ENCODE data around the gene SPSB2. TPM values are rescaled to one million over a fixed set of nuclear protein-coding genes. Genes with fewer than 3 reads are reported as not detected.
"Not testable (repeated sequence)": the region's sequence is repeated elsewhere in the genome, so short reads cannot be mapped to it uniquely, and the experiment has no call there.

SPSB2 gene
- total and polyA plus RNA-seq, 2 experiments from 2014 or later: 12.3 to 13.5 TPM

GRCh38 chr12:6867413-6868210, 5.5 kb downstream of the SPSB2 start, which contains the start of gene TPI1:
Gene TPI1 (plus strand): TSS chr12:6867531. CDS start chr12:6867567, 36 bp downstream.
- no peaks in the 10 kb centered on the region for H3K27me3 ChIP-seq
- peak within 1 kb of the TSS; percentile 86 for H3K27ac ChIP-seq
- H3K4me1 ChIP-seq (ENCODE audit: low read depth): peaks cover 7% of the 10 kb centered on the region
- peak within 1 kb of the TSS; percentile 97 for H3K4me3 ChIP-seq
- peaks cover 46% of the 10 kb centered on the region for H3K36me3 ChIP-seq
- peak; percentile 8 for TF ChIP-seq CTCF (IDR thresholded peaks at IDR 0.05; ENCODE audit: low read depth, low read length)
- DNase-seq (ENCODE audit: low read depth in 1 of 2, low spot score in 1 of 2): peak; percentile 84 to 89
- H3K9me3 ChIP-seq (ENCODE audit: low read depth): no peaks in the 10 kb centered on the region

- DNase-seq (ENCODE audit: low read depth in 1 of 2, low spot score in 1 of 2): no peak
- Histone ChIP-seq H3K9me3 (ENCODE audit: low read depth) (no peaks in the 10 kb centered on the region), H3K27me3 (no peaks in the 10 kb centered on the region), H3K27ac (no peak overlapping the region), H3K36me3 (peaks cover 50% of the 10 kb centered on the region), H3K4me1 (ENCODE audit: low read depth) (peaks cover 7% of the 10 kb centered on the region), H3K4me3 (peak overlapping the region; percentile 97)
- no peak for TF ChIP-seq CTCF (IDR thresholded peaks at IDR 0.05; ENCODE audit: low read depth, low read length)
Observed at GRCh38 chr12:6866920-6867412, 6.1 kb downstream of the SPSB2 start.

GRCh38 chr12:6866163-6866919, 6.8 kb downstream of the SPSB2 start:
- DNase-seq (ENCODE audit: low read depth in 1 of 2, low spot score in 1 of 2): no peak
- no peaks in the 10 kb centered on the region for H3K27me3 ChIP-seq
- no peaks in the 10 kb centered on the region for H3K9me3 ChIP-seq (ENCODE audit: low read depth)
- no peak for TF ChIP-seq CTCF (IDR thresholded peaks at IDR 0.05; ENCODE audit: low read depth, low read length)
- H3K4me1 ChIP-seq (ENCODE audit: low read depth): peaks cover 7% of the 10 kb centered on the region
- peaks cover 50% of the 10 kb centered on the region for H3K36me3 ChIP-seq
- no peak overlapping the region for H3K4me3 ChIP-seq
- no peak overlapping the region for H3K27ac ChIP-seq

GRCh38 chr12:6865307-6865706, 7.8 kb downstream of the SPSB2 start:
- H3K27ac ChIP-seq; H3K4me1 ChIP-seq (ENCODE audit: low read depth); H3K27me3 ChIP-seq; H3K4me3 ChIP-seq; DNase-seq (ENCODE audit: low read depth in 1 of 2, low spot score in 1 of 2); H3K9me3 ChIP-seq (ENCODE audit: low read depth): not testable (repeated sequence)
- H3K36me3 ChIP-seq: peaks cover 51% of the 10 kb centered on the region

GRCh38 chr12:6863586-6864321, 9.3 kb downstream of the SPSB2 start:
- H3K9me3 ChIP-seq (ENCODE audit: low read depth): no peaks in the 10 kb centered on the region
- no peak overlapping the region for H3K4me3 ChIP-seq
- no peak overlapping the region for H3K27ac ChIP-seq
- no peaks in the 10 kb centered on the region for H3K27me3 ChIP-seq
- no peak for DNase-seq (ENCODE audit: low read depth in 1 of 2, low spot score in 1 of 2)
- peaks cover 49% of the 10 kb centered on the region for H3K36me3 ChIP-seq
- TF ChIP-seq CTCF (IDR thresholded peaks at IDR 0.05; ENCODE audit: low read depth, low read length): no peak
- H3K4me1 ChIP-seq (ENCODE audit: low read depth): peaks cover 1% of the 10 kb centered on the region
